Frontal cortex (tissue), 4 donors: ENCODE results near the gene GP1BB. TPM values are rescaled to one million over a fixed set of nuclear protein-coding genes. Genes with fewer than 3 reads are reported as not detected.
"Not testable (repeated sequence)": the region's sequence is repeated elsewhere in the genome, so short reads cannot be mapped to it uniquely, and the experiment has no call there.

Experiments used
- DNase-seq, 2 donors: peaks; one replicate each; pipeline ENCODE4 v3.0.0; 2012; ENCODE audit warnings: low spot score in 2 of 2
- FAIRE-seq: peaks from 2 replicates; lab custom pipeline; 2012; peaks lifted over from hg19 to GRCh38; lab: Jason Lieb, UNC
- total RNA-seq: library from RNA; depleted of rRNA; stranded (reverse); fragments of >200 nt; gene quantifications from one replicate; pipeline ENCODE4 v1.2.3, GENCODE V29; 2014
- donor health status: control.
- donor health status: control.
- donor health status: control.

Gene GP1BB
- total RNA-seq, 1 donor from 2014 or later: 24.1 TPM

GRCh38 chr22:19691721-19692341 lies 31.5 kb upstream of the GP1BB start:
- FAIRE-seq: no peak

DNA sequence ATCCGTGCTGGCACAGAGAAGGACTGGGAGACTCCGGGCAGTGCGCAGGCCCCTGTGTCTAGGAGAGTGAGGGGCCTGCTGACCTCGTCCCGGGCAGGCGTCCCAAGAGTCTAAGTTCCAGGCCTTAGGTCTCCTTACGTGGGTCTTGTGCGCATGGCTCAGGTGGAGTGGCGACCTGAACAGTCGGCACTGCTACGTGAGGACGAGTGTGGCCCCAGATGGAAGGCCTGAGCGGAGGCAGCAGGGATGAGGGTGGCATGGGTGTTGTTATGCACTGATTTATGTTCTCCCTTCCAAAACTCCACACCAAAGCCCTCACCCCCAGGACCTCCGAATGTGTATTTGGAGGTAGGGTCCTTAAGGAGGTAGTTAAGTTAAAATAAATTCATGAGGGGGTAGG lies 29.8 kb upstream of the GP1BB start:
- no peak for FAIRE-seq

More at GRCh38 chr22:19691721-19692341, 31.5 kb upstream of the GP1BB start:
- DNase-seq: no peak

DNA sequence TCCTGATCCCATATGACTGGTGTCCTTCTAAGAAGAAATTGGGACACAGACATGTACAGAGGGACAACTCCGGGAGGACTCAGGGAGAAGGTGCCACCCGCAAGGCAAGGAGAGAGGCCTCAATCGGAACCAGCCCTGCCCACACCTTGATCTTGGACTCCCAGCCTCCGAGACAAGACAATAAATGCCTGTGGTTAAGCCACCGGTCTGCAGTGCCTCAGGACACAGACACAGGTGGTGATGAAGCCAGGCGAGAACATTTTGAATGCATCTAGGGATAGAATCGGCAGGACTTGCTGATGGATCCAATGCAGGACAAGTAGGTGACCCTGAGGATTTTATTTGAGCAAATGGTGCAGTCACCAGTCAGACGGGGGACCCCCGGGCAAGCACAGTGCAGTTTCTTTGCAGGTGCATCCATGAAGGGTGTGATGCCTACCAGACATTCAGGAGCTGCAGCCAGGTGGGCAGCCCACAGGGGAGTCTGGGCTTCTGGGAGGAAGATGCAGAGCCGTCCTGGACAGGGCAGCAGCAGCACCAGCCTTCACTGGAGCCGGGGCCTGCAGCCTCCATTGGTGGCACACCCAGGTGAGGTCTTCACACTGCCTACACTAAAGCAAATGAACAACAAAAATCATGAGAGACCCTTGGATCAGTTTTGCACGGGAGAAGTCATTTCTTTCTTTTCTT lies 29.2 kb upstream of the GP1BB start:
- DNase-seq: no peak
- no peak for FAIRE-seq

More for the DNA sequence above, 29.8 kb upstream of the GP1BB start:
- no peak for DNase-seq

- no peak for DNase-seq
- FAIRE-seq: no peak
Measured at GRCh38 chr22:19694696-19695095, 28.6 kb upstream of the GP1BB start.

- FAIRE-seq: no peak
Measured at GRCh38 chr22:19696504-19697276, 26.6 kb upstream of the GP1BB start.

DNA sequence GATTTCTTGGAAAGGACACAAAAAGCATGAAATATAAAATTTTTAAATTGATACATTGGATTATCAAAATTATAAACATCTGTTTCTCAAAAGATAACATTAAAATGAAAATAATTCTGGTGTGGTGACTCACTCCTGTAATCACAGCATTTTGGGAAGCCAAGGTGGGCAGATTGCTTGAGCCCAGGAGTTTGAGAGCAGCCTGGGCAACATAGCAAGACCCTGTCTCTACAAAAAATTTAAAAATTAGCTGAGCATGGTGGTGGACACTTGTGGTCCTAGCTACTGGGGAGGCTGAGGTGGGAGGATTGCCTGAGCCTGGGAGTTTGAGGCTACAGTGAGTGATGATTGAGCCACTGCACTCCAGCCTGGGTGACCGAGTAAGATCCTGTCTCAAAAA lies 25.5 kb upstream of the GP1BB start:
- DNase-seq, FAIRE-seq: not testable (repeated sequence)

More at GRCh38 chr22:19696504-19697276, 26.6 kb upstream of the GP1BB start:
- DNase-seq: no peak

DNA sequence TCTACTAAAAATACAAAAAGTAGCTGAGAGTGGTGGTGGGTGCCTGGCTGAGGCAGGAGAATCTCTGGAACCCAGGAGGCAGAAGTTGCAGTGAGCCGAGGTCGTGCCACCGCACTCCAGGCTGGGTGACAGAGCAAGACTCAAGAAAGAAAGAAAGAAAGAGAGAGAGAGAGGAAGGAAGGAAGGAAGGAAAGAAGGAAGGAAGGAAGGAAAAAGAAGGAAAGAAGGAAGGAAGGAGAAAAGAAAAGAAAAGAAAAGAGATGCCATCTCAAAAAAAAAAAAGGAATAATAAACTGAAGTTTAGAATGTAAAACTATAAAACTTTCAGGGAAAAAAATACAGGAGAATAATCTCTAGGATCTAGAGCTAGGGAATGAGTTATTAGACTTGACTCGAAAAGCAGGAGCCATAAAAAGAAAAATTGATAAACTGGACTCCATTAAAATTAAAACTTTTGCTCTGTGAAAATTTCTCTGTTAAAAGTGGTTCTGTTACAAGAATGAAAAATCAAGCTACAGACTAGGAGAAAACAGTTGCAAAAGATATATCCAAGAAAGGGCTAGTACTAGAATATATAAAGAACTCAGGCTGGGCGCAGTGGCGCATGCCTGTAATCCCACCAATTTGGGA lies 22.4 kb upstream of the GP1BB start:
- no peak for DNase-seq
- no peak for FAIRE-seq

DNA sequence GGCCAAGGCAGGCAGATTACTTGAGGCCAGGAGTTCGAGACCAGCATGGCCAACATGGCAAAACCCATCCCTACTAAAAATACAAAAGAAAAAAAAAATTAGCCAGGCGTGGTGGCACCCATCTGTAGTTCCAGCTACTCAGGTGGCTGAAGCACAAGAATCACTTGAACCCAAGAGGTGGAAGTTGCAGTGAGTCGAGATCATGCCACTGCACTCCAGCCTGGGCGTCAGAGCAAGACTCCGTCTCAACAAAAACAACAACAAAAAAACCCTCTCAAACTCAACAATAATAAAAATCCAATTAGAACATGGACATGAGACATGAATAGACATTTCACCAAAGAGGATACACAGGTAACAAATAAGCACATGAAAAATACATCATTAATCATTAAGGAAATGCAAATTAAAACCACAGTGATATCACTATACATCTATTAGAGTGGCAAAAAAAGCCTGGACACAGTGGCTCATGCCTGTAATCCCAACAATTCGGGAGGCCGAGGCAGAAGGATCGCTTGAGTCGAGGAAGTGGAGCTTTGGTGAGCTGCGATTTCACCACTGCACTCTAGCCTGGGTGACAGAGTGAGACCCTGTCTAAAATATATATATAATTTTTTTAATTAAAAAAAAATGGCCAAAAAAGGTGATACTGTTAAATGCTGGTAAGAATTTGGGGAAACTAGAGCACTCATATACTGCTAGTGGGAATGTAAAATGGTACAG lies 21.8 kb upstream of the GP1BB start:
- no peak for DNase-seq
- FAIRE-seq: no peak

- FAIRE-seq (no peak), DNase-seq (no peak)
Measured at GRCh38 chr22:19703869-19704268, 19.5 kb upstream of the GP1BB start.

DNA sequence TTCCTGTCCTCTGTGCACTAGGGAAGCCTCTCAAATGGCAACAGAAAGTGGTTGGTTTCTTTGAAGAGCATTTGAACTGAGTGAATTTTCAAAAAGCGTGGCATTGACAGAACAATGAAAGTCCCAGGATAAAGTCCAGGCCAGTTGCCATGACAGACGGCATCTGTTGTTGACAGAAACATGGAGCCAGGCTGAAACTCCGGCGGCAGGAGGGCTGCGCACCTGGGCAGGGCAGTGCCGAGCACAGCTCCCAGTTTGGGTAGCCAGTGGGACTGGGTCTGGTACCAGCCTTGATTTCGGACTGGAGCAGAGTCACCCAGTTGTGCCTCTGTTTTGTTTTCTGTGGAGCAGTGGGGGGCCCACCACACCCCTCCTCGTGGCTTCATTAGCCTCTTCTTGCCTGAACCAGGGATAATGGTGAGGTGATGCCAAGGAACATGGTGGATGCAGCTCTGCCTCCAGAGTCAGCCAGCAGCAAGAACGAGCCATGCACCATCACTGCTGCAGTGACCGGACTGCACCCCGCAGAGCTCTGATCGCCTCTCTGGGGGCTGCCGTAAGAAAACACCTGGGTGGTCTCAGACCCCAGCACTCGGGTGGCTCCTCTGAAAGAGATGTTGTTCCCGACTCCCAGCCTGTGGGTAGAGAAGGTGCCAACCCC lies 18.9 kb upstream of the GP1BB start:
- FAIRE-seq: no peak

DNA sequence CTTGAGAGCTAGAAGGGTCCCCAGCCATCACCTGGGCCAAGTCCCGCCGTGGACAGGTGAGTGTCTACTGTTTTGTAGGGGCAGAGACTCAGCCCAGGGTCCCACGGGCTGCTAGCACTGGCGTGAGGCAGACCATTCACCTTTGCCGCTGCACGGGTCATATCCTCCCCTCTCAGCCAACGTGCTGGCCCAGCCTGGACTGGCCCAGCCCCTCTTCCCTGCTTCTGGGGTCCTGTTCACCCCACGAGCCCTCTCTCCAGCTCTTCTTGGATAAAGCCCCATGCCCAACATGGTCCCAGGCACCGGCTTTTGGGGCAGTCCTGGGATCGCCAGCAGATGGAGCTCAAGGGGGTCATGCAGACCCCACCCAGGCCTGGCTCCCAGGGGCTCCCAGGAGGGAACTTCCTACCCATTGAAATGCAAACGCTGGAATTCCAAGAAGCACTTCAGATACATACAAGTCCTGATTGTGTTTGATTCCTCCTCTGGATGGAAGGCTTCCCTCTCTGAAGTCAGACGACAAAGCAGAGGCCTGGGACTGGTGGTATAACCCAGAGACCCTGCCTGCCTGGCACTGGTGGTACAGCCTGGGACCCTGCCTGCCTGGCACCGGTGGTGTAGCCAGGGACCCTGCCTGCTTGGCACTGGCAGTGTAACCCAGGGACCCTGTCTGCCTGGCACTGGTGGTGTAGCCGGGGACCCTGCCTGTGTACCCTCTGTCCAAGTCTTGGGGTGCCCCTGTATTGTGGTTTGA lies 18.0 kb upstream of the GP1BB start:
- no peak for FAIRE-seq
- no peak for DNase-seq

More for the DNA sequence above, 18.9 kb upstream of the GP1BB start:
- DNase-seq: no peak

GRCh38 chr22:19706661-19707151 lies 16.6 kb upstream of the GP1BB start:
- FAIRE-seq: no peak

DNA sequence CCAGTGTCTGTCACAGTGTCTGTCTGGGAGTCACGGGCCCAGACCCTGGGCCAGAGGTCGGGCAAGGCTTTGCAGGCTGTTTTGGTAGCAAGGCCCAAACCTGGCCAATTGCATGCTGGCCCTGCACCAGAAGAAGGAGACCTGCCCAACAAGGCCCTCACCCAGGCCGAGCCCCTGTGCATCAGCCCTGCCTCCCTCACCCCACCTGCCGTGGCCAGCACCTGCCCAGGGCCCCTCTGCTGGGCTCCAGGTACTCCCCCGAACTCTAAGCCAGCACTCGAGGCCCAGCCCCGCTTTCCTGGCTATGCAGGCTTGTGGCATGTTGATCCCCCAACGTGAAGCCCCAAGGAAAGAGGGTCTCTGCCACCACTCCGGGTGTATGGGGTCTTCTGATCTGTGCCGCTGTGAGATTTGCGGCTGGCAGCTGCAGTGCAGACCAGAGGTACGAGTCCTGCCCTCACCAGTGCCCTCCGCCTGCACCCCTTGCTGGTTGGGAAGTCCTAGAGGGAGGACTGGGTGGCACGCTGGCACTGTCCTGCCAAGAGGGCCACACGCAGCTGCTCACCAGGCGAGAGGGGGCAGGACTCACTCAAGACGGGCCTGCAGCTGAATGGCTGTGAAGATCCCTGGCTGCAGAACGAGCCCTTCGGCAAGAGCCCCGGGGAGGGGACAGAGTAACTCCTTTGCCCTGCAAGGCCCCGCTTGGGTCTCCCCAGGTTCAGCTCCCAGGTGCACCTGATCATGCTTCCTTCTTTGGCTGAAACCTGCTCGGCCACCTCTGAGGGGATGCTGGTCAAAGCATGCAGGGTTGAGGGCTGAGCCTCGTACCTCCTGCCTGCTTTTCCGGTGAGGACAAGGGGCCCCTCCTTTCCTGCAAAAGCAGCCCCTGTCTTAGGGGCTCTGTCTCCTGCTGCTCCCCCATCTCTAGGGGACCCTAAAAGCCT lies 15.7 kb upstream of the GP1BB start:
- peak in 1 of 2 donors; percentile 8 for DNase-seq
- no peak for FAIRE-seq

More at GRCh38 chr22:19706661-19707151, 16.6 kb upstream of the GP1BB start:
- no peak for DNase-seq

DNA sequence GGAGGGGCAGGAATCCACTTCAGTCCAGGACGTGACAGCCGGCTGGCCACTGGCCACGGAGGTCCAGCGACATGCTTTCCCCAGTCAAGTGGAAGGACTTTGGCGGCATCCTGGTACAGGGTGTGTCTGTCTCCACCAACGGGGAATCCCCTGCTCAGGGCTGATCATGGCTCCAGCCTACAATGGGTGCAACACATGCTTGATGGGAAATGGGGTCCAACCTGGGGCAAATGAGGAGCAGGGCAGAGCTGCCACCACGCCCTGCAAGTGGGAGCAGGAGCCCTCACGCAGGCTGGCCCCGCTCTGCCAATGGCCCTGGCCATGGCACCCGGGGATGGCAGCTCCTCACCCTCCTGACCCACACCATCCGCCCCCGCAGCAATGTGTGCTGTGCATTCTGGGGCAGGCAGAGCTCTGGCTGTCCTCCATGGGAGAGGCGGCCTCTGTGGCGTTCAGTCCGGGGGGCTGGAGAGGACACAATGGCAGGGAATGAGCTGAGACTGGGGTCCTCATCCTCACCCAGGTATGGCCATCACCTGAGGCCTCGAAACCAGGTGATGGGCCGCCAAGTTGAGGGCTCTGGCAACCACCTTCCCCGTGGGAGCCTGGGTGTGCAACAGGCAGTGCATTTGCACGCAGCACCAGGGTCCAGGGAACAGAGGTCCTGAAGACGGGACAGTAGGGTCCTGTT lies 14.9 kb upstream of the GP1BB start:
- DNase-seq (peak in 1 of 2 donors; percentile 1), FAIRE-seq (no peak)

DNA sequence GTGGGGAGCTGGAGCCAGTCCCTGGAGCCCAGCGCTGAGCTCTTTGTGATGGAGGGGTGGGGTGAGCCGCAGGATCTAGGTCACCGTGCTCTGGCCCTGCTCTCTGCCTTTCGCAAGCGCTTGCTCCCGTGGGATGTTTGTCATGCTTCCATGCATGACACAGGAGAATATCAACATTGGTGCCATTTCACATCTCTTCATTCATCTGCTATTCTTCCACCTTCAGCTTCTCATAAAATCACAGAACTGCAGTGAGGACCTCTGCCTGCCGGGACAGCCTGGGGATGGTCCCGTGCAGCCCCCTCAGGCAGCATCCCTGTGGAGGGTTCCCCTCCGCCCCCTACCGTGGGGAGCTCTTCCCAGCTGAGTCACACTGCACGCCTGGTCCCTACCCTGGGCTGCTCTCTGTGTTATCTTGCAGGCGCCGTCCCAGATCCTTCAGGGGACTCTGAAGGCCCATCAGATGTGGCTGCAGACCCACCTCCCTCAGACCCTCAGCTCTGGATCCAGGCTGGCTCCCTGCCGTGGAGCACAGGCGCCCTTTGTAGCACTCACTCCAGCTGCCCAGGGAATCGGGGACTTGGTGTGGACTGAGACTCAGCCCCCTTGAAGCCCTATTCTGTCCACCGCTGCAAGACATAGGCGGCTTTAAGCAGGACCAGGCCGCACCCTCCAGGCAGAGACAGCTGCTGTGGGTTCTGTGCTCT lies 14.1 kb upstream of the GP1BB start:
- DNase-seq (peak in 1 of 2 donors; percentile 39), FAIRE-seq (no peak)
